ENCODE data around the gene IL17RA. TPM values are rescaled to one million over a fixed set of nuclear protein-coding genes. Genes with fewer than 3 reads are reported as not detected.

IL17RA gene
- total and polyA plus RNA-seq, 2 of the 4 experiments (the other 2 are of a cell fraction), result 5.2 to 15.3 TPM

- no peak for TF ChIP-seq MAZ (IDR thresholded peaks at IDR 0.05; ENCODE audit: borderline replicate concordance, low read depth, low read length)
- no peak for TF ChIP-seq CHD1 (IDR thresholded peaks at IDR 0.05; ENCODE audit: low read depth, low read length)
- no peak for TF ChIP-seq ELK1 (IDR thresholded peaks at IDR 0.05; ENCODE audit: borderline replicate concordance, low read depth, low read length)
- no peak for TF ChIP-seq POLR2A (IDR thresholded peaks at IDR 0.05; ENCODE audit: low read depth, low read length)
- TF ChIP-seq SMC3 (IDR thresholded peaks at IDR 0.05; ENCODE audit: low read depth, low read length), result no peak
These were observed 32.6 kb downstream of the IL17RA start (continued) for GRCh38 chr22:17117400-17117799.

- H2BK15ac ChIP-seq (ENCODE audit: low read depth, low read length), result no peak overlapping the region
- H4K5ac ChIP-seq (ENCODE audit: low read depth, low read length), result no peak overlapping the region
- H3K56ac ChIP-seq (ENCODE audit: extremely low read depth, insufficient read depth, low read length), result no peak overlapping the region
- H4K91ac ChIP-seq (ENCODE audit: insufficient read depth, low read depth, low read length), result no peak overlapping the region
- intact Hi-C loops (cut with micrococcal nuclease), result no loop called here
- H3K36me3 ChIP-seq (ENCODE audit: control insufficient read depth, insufficient read depth, low read length), result no peaks in the 10 kb centered on the region
- no peak overlapping the region for H3K18ac ChIP-seq (ENCODE audit: low read depth, low read length)
- H2BK5ac ChIP-seq (ENCODE audit: low read depth, low read length, poor library complexity, severe bottlenecking), result no peak overlapping the region
- no peak for TF ChIP-seq RFX5 (IDR thresholded peaks at IDR 0.05; ENCODE audit: low read depth, low read length)
- no peak for TF ChIP-seq MAFK (IDR thresholded peaks at IDR 0.05; ENCODE audit: low read depth, low read length)
- TF ChIP-seq MXI1 (IDR thresholded peaks at IDR 0.05; ENCODE audit: borderline replicate concordance, low read depth, low read length), result no peak
- no peak for TF ChIP-seq FOS (IDR thresholded peaks at IDR 0.05; ENCODE audit: low read depth, low read length)
- no peak for TF ChIP-seq ELK1 (IDR thresholded peaks at IDR 0.05; ENCODE audit: borderline replicate concordance, low read depth, low read length)
- TF ChIP-seq RCOR1 (IDR thresholded peaks at IDR 0.05; ENCODE audit: insufficient replicate concordance, low read length), result no peak
- TF ChIP-seq MAZ (IDR thresholded peaks at IDR 0.05; ENCODE audit: borderline replicate concordance, low read depth, low read length), result no peak
- TF ChIP-seq CTCF (conservative IDR thresholded peaks at IDR 0.05; ENCODE audit: low read depth, low read length), result no peak
- no peak for TF ChIP-seq POLR2A (IDR thresholded peaks at IDR 0.05; ENCODE audit: low read depth, low read length)
- no peak overlapping the region for H2AFZ ChIP-seq (replicated peaks; ENCODE audit: low read length, poor library complexity)
- no peak overlapping the region for H3K27ac ChIP-seq (ENCODE audit: insufficient read depth, low read length)
- BruUV-seq (replicated peaks), result no TSS peak
- in situ Hi-C loops (cut with MboI; ENCODE audit: low sequenced_read_pairs), result no loop called here
- H3K9ac ChIP-seq (ENCODE audit: low read depth, low read length), result no peak overlapping the region
- dilution Hi-C loops (cut with HindIII; ENCODE audit: low sequenced_read_pairs, unreplicated experiment), result no loop called here
- H3K23ac ChIP-seq (ENCODE audit: low read depth, low read length), result no peak overlapping the region
- no peak overlapping the region for H3K14ac ChIP-seq (replicated peaks; ENCODE audit: low read depth, low read length)
- no peak overlapping the region for H2BK20ac ChIP-seq (ENCODE audit: low read depth, low read length)
- H2AK5ac ChIP-seq (ENCODE audit: low read depth, low read length), result no peak overlapping the region
- no peak overlapping the region for H4K8ac ChIP-seq (ENCODE audit: low read depth in 2 of 2, low read length in 2 of 2)
- no peaks in the 10 kb centered on the region for H3K4me1 ChIP-seq (ENCODE audit: control insufficient read depth, insufficient read depth, low read length)
- no peak overlapping the region for H3K4ac ChIP-seq (ENCODE audit: low read depth, low read length)
- no peak overlapping the region for H3K4me2 ChIP-seq (ENCODE audit: low read depth, low read length)
- no peak overlapping the region for H2BK120ac ChIP-seq (ENCODE audit: low read depth, low read length)
- no peak for ATAC-seq (ENCODE audit: low read depth)
- DNase-seq, result no peak
- no peaks in the 10 kb centered on the region for H4K20me1 ChIP-seq (ENCODE audit: insufficient read depth, low read length)
- H3K9me1 ChIP-seq (ENCODE audit: insufficient read depth, low read length), result no peaks in the 10 kb centered on the region
- peaks cover 29% of the 10 kb centered on the region for H3K27me3 ChIP-seq (ENCODE audit: control insufficient read depth, insufficient read depth, low read length)
- CTCF ChIA-PET, result interaction anchor here (1.3 kb wide), 1 partner anchor 54 kb away, joined by 3 read pairs; no protein-coding TSS in a partner anchor
- no peak overlapping the region for H2AK9ac ChIP-seq (replicated peaks; ENCODE audit: low read depth, low read length, poor library complexity)
- no peaks in the 10 kb centered on the region for H3K9me3 ChIP-seq (ENCODE audit: control insufficient read depth, insufficient read depth, low read length)
- H3K79me1 ChIP-seq (ENCODE audit: low read depth in 1 of 2, low read length in 2 of 2), result no peaks in the 10 kb centered on the region
- WGBS, 2 experiments (ENCODE audit: extremely low coverage in 2 of 2, insufficient read length in 1 of 2), result no CpG with 5 or more reads among the region's 4 CpGs
- H3K4me3 ChIP-seq (ENCODE audit: insufficient read depth, low read depth, low read length), result no peak overlapping the region
- POLR2A ChIA-PET (ENCODE audit: unreplicated experiment), result no interaction called here
These were observed 33.1 kb downstream of the IL17RA start for GRCh38 chr22:17117890-17118289.
